Measurements from ENCODE around the gene IRX4.

IRX4 gene

DNA sequence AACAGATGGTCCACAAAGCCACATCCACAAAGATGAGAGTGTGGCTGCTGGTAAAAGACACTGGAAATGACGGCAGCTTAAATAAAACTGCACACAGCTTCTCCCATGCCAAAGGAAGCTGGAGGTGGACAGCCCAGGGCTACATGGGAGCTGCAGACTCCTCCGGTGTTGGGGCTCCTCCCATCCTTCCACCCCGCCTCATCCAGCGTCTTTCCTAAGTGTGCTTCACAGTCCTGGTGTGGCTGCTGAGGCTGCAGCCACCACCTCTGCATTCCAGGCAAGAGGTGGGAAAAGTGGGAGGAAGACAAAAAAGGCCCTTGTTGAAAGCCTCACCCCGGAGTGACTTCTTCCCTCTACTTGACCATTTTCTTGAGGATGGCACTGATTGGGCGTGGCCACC, 37.0 kb upstream of the IRX4 start:
- no peak for ATAC-seq
- TF ChIP-seq BACH2 (CRISPR knock-in tag; IDR thresholded peaks at IDR 0.05; ENCODE audit: borderline replicate concordance) = no peak
- TF ChIP-seq, protein P1, sequence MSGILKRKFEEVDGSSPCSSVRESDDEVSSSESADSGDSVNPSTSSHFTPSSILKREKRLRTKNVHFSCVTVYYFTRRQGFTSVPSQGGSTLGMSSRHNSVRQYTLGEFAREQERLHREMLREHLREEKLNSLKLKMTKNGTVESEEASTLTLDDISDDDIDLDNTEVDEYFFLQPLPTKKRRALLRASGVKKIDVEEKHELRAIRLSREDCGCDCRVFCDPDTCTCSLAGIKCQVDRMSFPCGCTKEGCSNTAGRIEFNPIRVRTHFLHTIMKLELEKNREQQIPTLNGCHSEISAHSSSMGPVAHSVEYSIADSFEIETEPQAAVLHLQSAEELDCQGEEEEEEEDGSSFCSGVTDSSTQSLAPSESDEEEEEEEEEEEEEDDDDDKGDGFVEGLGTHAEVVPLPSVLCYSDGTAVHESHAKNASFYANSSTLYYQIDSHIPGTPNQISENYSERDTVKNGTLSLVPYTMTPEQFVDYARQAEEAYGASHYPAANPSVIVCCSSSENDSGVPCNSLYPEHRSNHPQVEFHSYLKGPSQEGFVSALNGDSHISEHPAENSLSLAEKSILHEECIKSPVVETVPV (CRISPR knock-in tag; IDR thresholded peaks at IDR 0.05) = no peak
- TF ChIP-seq SNAI2 (CRISPR knock-in tag; IDR thresholded peaks at IDR 0.05) = no peak
- TF ChIP-seq PPARA (CRISPR knock-in tag; IDR thresholded peaks at IDR 0.05; ENCODE audit: borderline replicate concordance) = no peak
- no peak for TF ChIP-seq ZNF70 (CRISPR knock-in tag; IDR thresholded peaks at IDR 0.05)
- no peak for TF ChIP-seq CSDC2 (CRISPR knock-in tag; IDR thresholded peaks at IDR 0.05)

DNA sequence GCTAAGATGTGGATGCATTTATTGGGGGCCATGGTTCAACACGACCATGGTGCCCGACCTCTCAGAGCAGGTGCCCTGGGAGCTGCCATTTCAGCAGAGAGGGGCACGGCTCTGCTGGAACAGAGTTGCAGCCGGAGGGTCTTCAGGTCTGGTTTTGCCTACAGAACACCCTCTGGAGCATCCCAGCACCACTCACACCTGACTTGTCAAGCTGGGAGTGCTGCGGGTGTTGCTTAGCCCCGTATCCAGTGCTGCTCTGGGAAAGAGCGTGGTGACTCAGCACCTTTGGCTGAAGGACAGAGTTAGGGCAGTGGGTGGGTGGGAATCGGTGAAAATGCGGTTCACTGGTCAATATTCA, 36.5 kb upstream of the IRX4 start:
- TF ChIP-seq BACH2 (CRISPR knock-in tag; IDR thresholded peaks at IDR 0.05; ENCODE audit: borderline replicate concordance) (no peak), ZNF8 (CRISPR knock-in tag; IDR thresholded peaks at IDR 0.05) (no peak), PPARA (CRISPR knock-in tag; IDR thresholded peaks at IDR 0.05; ENCODE audit: borderline replicate concordance) (no peak), ISL1 (CRISPR knock-in tag; IDR thresholded peaks at IDR 0.05) (no peak), TCF4 (CRISPR knock-in tag; IDR thresholded peaks at IDR 0.05; ENCODE audit: borderline replicate concordance) (no peak), ZNF565 (CRISPR knock-in tag; conservative IDR thresholded peaks at IDR 0.05; ENCODE audit: low read depth) (no peak)
- TF ChIP-seq, protein P2, sequence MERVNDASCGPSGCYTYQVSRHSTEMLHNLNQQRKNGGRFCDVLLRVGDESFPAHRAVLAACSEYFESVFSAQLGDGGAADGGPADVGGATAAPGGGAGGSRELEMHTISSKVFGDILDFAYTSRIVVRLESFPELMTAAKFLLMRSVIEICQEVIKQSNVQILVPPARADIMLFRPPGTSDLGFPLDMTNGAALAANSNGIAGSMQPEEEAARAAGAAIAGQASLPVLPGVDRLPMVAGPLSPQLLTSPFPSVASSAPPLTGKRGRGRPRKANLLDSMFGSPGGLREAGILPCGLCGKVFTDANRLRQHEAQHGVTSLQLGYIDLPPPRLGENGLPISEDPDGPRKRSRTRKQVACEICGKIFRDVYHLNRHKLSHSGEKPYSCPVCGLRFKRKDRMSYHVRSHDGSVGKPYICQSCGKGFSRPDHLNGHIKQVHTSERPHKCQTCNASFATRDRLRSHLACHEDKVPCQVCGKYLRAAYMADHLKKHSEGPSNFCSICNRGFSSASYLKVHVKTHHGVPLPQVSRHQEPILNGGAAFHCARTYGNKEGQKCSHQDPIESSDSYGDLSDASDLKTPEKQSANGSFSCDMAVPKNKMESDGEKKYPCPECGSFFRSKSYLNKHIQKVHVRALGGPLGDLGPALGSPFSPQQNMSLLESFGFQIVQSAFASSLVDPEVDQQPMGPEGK (CRISPR knock-in tag; IDR thresholded peaks at IDR 0.05; ENCODE audit: borderline replicate concordance) = no peak
- TF ChIP-seq, protein P3, sequence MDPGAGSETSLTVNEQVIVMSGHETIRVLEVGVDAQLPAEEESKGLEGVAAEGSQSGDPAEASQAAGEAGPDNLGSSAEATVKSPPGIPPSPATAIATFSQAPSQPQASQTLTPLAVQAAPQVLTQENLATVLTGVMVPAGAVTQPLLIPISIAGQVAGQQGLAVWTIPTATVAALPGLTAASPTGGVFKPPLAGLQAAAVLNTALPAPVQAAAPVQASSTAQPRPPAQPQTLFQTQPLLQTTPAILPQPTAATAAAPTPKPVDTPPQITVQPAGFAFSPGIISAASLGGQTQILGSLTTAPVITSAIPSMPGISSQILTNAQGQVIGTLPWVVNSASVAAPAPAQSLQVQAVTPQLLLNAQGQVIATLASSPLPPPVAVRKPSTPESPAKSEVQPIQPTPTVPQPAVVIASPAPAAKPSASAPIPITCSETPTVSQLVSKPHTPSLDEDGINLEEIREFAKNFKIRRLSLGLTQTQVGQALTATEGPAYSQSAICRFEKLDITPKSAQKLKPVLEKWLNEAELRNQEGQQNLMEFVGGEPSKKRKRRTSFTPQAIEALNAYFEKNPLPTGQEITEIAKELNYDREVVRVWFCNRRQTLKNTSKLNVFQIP (CRISPR knock-in tag; IDR thresholded peaks at IDR 0.05; ENCODE audit: borderline replicate concordance, low read depth) = no peak
- ATAC-seq = no peak

DNA sequence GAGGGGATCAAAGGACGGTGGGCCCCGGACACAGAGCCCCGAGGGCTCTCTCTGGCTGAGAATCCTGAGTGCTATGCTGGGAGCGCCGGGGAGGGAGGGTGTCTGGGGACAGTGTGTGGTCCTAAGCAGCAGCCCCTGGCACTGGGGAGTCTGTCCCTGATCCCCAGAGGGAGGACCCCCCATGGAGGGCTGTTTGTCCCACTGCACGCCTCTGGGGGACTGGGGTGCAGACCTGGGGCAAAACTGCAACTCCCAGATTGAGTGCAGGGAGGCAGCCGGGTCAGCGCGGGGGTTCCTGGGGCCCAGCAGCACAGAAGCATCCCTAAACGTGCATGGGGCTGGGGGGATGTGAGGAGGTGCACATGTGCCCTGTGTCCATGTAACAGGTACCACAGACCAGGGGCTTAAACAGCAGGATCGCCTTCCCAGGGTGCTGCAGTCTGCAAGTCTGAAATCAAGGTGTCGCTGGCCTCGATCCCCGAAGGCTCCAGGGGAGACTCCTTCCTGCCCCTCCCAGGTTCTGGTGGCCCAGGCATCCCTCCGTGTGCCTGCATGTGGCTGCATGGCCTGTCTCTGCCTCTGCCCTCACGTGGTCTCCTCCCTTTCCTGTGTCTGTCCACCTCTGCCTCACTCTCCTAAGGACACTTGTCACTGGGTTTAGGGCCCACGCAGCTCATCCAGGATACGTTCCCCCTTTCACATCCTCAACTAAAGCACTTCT, 35.9 kb upstream of the IRX4 start:
- TF ChIP-seq BACH2 (CRISPR knock-in tag; IDR thresholded peaks at IDR 0.05; ENCODE audit: borderline replicate concordance) (no peak), CSDC2 (CRISPR knock-in tag; IDR thresholded peaks at IDR 0.05) (no peak), ISL1 (CRISPR knock-in tag; IDR thresholded peaks at IDR 0.05) (no peak), ZFP30 (CRISPR knock-in tag; IDR thresholded peaks at IDR 0.05) (no peak), ZFP3 (CRISPR knock-in tag; IDR thresholded peaks at IDR 0.05) (no peak), TCF4 (CRISPR knock-in tag; IDR thresholded peaks at IDR 0.05; ENCODE audit: borderline replicate concordance) (no peak), PPARA (CRISPR knock-in tag; IDR thresholded peaks at IDR 0.05; ENCODE audit: borderline replicate concordance) (no peak), ARNTL (CRISPR knock-in tag; IDR thresholded peaks at IDR 0.05; ENCODE audit: borderline replicate concordance, low read depth) (no peak), ESRRG (CRISPR knock-in tag; IDR thresholded peaks at IDR 0.05) (no peak), OSR1 (CRISPR knock-in tag; IDR thresholded peaks at IDR 0.05) (no peak), TOX (CRISPR knock-in tag; IDR thresholded peaks at IDR 0.05; ENCODE audit: borderline replicate concordance) (no peak), ZNF565 (CRISPR knock-in tag; conservative IDR thresholded peaks at IDR 0.05; ENCODE audit: low read depth) (no peak), ZNF8 (CRISPR knock-in tag; IDR thresholded peaks at IDR 0.05) (no peak), ZC3H10 (CRISPR knock-in tag; IDR thresholded peaks at IDR 0.05) (no peak), ZNF70 (CRISPR knock-in tag; IDR thresholded peaks at IDR 0.05) (no peak), SNAI2 (CRISPR knock-in tag; IDR thresholded peaks at IDR 0.05) (no peak)
- TF ChIP-seq, protein P4, sequence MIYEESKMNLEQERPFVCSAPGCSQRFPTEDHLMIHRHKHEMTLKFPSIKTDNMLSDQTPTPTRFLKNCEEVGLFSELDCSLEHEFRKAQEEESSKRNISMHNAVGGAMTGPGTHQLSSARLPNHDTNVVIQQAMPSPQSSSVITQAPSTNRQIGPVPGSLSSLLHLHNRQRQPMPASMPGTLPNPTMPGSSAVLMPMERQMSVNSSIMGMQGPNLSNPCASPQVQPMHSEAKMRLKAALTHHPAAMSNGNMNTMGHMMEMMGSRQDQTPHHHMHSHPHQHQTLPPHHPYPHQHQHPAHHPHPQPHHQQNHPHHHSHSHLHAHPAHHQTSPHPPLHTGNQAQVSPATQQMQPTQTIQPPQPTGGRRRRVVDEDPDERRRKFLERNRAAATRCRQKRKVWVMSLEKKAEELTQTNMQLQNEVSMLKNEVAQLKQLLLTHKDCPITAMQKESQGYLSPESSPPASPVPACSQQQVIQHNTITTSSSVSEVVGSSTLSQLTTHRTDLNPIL (CRISPR knock-in tag; IDR thresholded peaks at IDR 0.05; ENCODE audit: low read depth) = no peak
- TF ChIP-seq, protein P1 (CRISPR knock-in tag; IDR thresholded peaks at IDR 0.05) = no peak
- no peak for ATAC-seq
